Hepatocyte (in vitro differentiated cells): Measurements from ENCODE around the gene MAP4. TPM values are rescaled to one million over a fixed set of nuclear protein-coding genes. Genes with fewer than 3 reads are reported as not detected.

ENCODE experiments used
- DNase-seq: peaks from one replicate; pipeline ENCODE4 v3.0.0-alpha.2; 2016; ENCODE audit warnings: low spot score
- H2AFZ ChIP-seq: fragments of 200-600 bp; sonication (generic); 2 replicates; pipeline ENCODE4 v1.6.0; 2016; ENCODE audit warnings: antibody characterized with exemption, mild to moderate bottlenecking
- H3K27ac ChIP-seq: fragments of 200-600 bp; sonication (generic); 2 replicates; pipeline ENCODE4 v1.5.1; 2016; ENCODE audit warnings: mild to moderate bottlenecking
- H3K27me3 ChIP-seq: fragments of 200-600 bp; sonication (generic); 2 replicates; pipeline ENCODE4 v1.6.1; 2016
- H3K36me3 ChIP-seq: fragments of 200-600 bp; sonication (generic); replicated peaks from 2 replicates; pipeline ENCODE4 v1.5.1; 2016; ENCODE audit warnings: low read depth; ENCODE audit not compliant: insufficient read depth
- H3K4me1 ChIP-seq: fragments of 200-600 bp; sonication (generic); 2 replicates; pipeline ENCODE4 v1.5.1; 2016; ENCODE audit warnings: mild to moderate bottlenecking, moderate library complexity; ENCODE audit not compliant: insufficient read depth
- H3K4me2 ChIP-seq: fragments of 200-600 bp; sonication (generic); 2 replicates; pipeline ENCODE4 v1.6.0; 2016
- H3K4me3 ChIP-seq: fragments of 200-600 bp; sonication (generic); 2 replicates; pipeline ENCODE4 v1.5.1; 2016; ENCODE audit warnings: mild to moderate bottlenecking
- H3K79me2 ChIP-seq: fragments of 200-600 bp; sonication (generic); 2 replicates; pipeline ENCODE4 v1.6.0; 2017; ENCODE audit warnings: mild to moderate bottlenecking
- H3K9me2 ChIP-seq: fragments of 200-600 bp; sonication (generic); replicated peaks from 2 replicates; pipeline ENCODE4 v1.6.0; 2017; ENCODE audit warnings: mild to moderate bottlenecking; ENCODE audit not compliant: insufficient read depth
- H3K9me3 ChIP-seq: fragments of 200-600 bp; sonication (generic); 2 replicates; pipeline ENCODE4 v1.5.1; 2016; ENCODE audit warnings: low read depth, mild to moderate bottlenecking
- H4K20me1 ChIP-seq: fragments of 200-600 bp; sonication (generic); 2 replicates; pipeline ENCODE4 v1.6.0; 2016; ENCODE audit warnings: mild to moderate bottlenecking; ENCODE audit not compliant: insufficient read depth, poor library complexity, severe bottlenecking
- CTCF ChIP-seq: fragments of 200-600 bp; sonication (generic); IDR thresholded peaks from 2 replicates; pipeline ENCODE4 v1.5.1; 2016; ENCODE audit warnings: antibody characterized with exemption, mild to moderate bottlenecking; ENCODE audit not compliant: poor library complexity
- EZH2 ChIP-seq: fragments of 200-600 bp; sonication (generic); IDR thresholded peaks from 2 replicates; pipeline ENCODE4 v1.6.1; 2016; ENCODE audit warnings: antibody characterized with exemption, mild to moderate bottlenecking, borderline replicate concordance
- EZH2phosphoT487 ChIP-seq: fragments of 200-600 bp; sonication (generic); IDR thresholded peaks from one replicate; pipeline ENCODE4 v1.6.1; 2018; ENCODE audit warnings: antibody characterized with exemption, mild to moderate bottlenecking, low read depth, moderate library complexity; ENCODE audit not compliant: unreplicated experiment, severe bottlenecking
- WGBS: methylation state at CpG from one replicate; pipeline ENCODE4 v1.1.6; 2016; ENCODE audit warnings: low lambda C conversion rate; ENCODE audit errors: missing lambda C conversion rate; 5-methylcytosine and 5-hydroxymethylcytosine counted together
- polyA plus RNA-seq: library from polyadenylated mRNA; unstranded; fragments of >200 nt; fragmentation: Nextera tagmentation; extraction: Ambion mirVana; gene quantifications from 2 replicates; pipeline ENCODE4 v1.2.1, GENCODE V29; 2016
- total RNA-seq: library from RNA; depleted of rRNA; stranded (reverse); fragments of >200 nt; gene quantifications from 2 replicates; pipeline ENCODE4 v1.2.3, GENCODE V29; 2014

MAP4 gene
- total and polyA plus RNA-seq, 2 experiments from 2014 or later = 85.5 to 91.3 TPM

- H4K20me1 ChIP-seq = no peaks in the 10 kb centered on the region
- DNase-seq = no peak
- H3K36me3 ChIP-seq = no peaks in the 10 kb centered on the region
- no peak overlapping the region for H3K4me2 ChIP-seq
- no peak overlapping the region for H2AFZ ChIP-seq
- TF ChIP-seq EZH2 = no peak
- no peak for TF ChIP-seq EZH2phosphoT487
- TF ChIP-seq CTCF = no peak
- H3K27me3 ChIP-seq = no peaks in the 10 kb centered on the region
- no peak overlapping the region for H3K27ac ChIP-seq
- no peaks in the 10 kb centered on the region for H3K9me3 ChIP-seq
- WGBS = 100% methylated on average over 2 of the region's 2 CpGs
- H3K4me1 ChIP-seq = no peaks in the 10 kb centered on the region
- no peak overlapping the region for H3K4me3 ChIP-seq
- no peaks in the 10 kb centered on the region for H3K9me2 ChIP-seq
- H3K79me2 ChIP-seq = no peaks in the 10 kb centered on the region
These were observed 99.5 kb downstream of the MAP4 start for GRCh38 chr3:47916696-47917095.

GRCh38 chr3:47916201-47916600 lies 100.0 kb downstream of the MAP4 start:
- Histone ChIP-seq H3K4me1 (no peaks in the 10 kb centered on the region), H4K20me1 (no peaks in the 10 kb centered on the region), H3K27me3 (no peaks in the 10 kb centered on the region), H3K4me3 (no peak overlapping the region), H3K36me3 (no peaks in the 10 kb centered on the region), H3K79me2 (no peaks in the 10 kb centered on the region), H3K4me2 (no peak overlapping the region), H3K9me2 (no peaks in the 10 kb centered on the region), H3K27ac (no peak overlapping the region), H2AFZ (no peak overlapping the region), H3K9me3 (no peaks in the 10 kb centered on the region)
- TF ChIP-seq EZH2phosphoT487 (no peak), CTCF (no peak), EZH2 (no peak)
- 97% methylated on average over 5 of the region's 5 CpGs for WGBS
- DNase-seq = no peak

GRCh38 chr3:47912006-47912504 lies 104.2 kb downstream of the MAP4 start:
- TF ChIP-seq EZH2phosphoT487 (no peak), EZH2 (no peak), CTCF (no peak)
- Histone ChIP-seq H3K9me3 (no peaks in the 10 kb centered on the region), H3K9me2 (no peaks in the 10 kb centered on the region), H3K27me3 (no peaks in the 10 kb centered on the region), H4K20me1 (no peaks in the 10 kb centered on the region), H3K4me2 (no peak overlapping the region), H3K4me1 (no peaks in the 10 kb centered on the region), H3K79me2 (no peaks in the 10 kb centered on the region), H3K27ac (no peak overlapping the region), H3K4me3 (no peak overlapping the region), H3K36me3 (no peaks in the 10 kb centered on the region), H2AFZ (no peak overlapping the region)
- 87% methylated on average over 6 of the region's 6 CpGs for WGBS
- DNase-seq = no peak
